GM21515 (cell line): ENCODE data around the gene SMAD7.

Experiments
- ATAC-seq: cut with Tn5 transposase; IDR thresholded peaks from one replicate; pipeline ENCODE4 v1.9.1; 2021; ENCODE audit not compliant: unreplicated experiment

Gene SMAD7

GRCh38 chr18:48899558-48900174 is 51.1 kb downstream of the SMAD7 start:
- no peak for ATAC-seq

- ATAC-seq: no peak
Observed at GRCh38 chr18:48898521-48898920, 52.2 kb downstream of the SMAD7 start.

- no peak for ATAC-seq
Observed at GRCh38 chr18:48897531-48897930, 53.2 kb downstream of the SMAD7 start.

GRCh38 chr18:48896875-48897511 is 53.8 kb downstream of the SMAD7 start:
- no peak for ATAC-seq

GRCh38 chr18:48896326-48896874 is 54.4 kb downstream of the SMAD7 start:
- no peak for ATAC-seq

GRCh38 chr18:48894799-48895346 is 55.9 kb downstream of the SMAD7 start:
- ATAC-seq: no peak

GRCh38 chr18:48893608-48894600 is 56.9 kb downstream of the SMAD7 start:
- ATAC-seq: no peak

- no peak for ATAC-seq
Observed at GRCh38 chr18:48893061-48893607, 57.6 kb downstream of the SMAD7 start.

GRCh38 chr18:48892146-48892855 is 58.5 kb downstream of the SMAD7 start:
- no peak for ATAC-seq

- no peak for ATAC-seq
Observed at GRCh38 chr18:48891721-48892120, 59.0 kb downstream of the SMAD7 start.

GRCh38 chr18:48889981-48890762 is 60.6 kb downstream of the SMAD7 start:
- ATAC-seq: no peak

GRCh38 chr18:48889115-48889941 is 61.4 kb downstream of the SMAD7 start:
- no peak for ATAC-seq

GRCh38 chr18:48888773-48889080 is 62.0 kb downstream of the SMAD7 start:
- ATAC-seq: no peak

GRCh38 chr18:48887905-48888772 is 62.6 kb downstream of the SMAD7 start:
- ATAC-seq: no peak

- ATAC-seq: no peak
Observed at GRCh38 chr18:48887294-48887904, 63.4 kb downstream of the SMAD7 start.

GRCh38 chr18:48886520-48887293 is 64.1 kb downstream of the SMAD7 start:
- no peak for ATAC-seq
